Spinal cord (tissue), 10 donors: ENCODE results near the gene COMMD2. TPM values are rescaled to one million over a fixed set of nuclear protein-coding genes. Genes with fewer than 3 reads are reported as not detected.

Experiments used
- DNase-seq, 6 donors: peaks; one replicate each; pipeline versions ENCODE4 v3.0.0 to v3.0.0-alpha.2; 2013 to 2015; ENCODE audit warnings: low spot score in 6 of 6, low read depth in 4 of 6
- H3K27ac ChIP-seq: one replicate; pipeline ENCODE4 v1.5.1; 2013; ENCODE audit warnings: low read depth, low read length, control low read depth
- H3K27me3 ChIP-seq: one replicate; pipeline ENCODE4 v1.6.1; 2013; ENCODE audit warnings: low read length; ENCODE audit not compliant: control insufficient read depth, insufficient read depth
- H3K36me3 ChIP-seq: one replicate; pipeline ENCODE4 v1.6.1; 2013; ENCODE audit warnings: low read length; ENCODE audit not compliant: control insufficient read depth, insufficient read depth
- H3K4me1 ChIP-seq: one replicate; pipeline ENCODE4 v1.6.1; 2013; ENCODE audit warnings: low read length; ENCODE audit not compliant: control insufficient read depth, insufficient read depth
- H3K4me3 ChIP-seq: one replicate; pipeline ENCODE4 v1.5.1; 2013; ENCODE audit warnings: low read depth, low read length, control low read depth
- H3K9me3 ChIP-seq: one replicate; pipeline ENCODE4 v1.6.1; 2013; ENCODE audit warnings: low read length; ENCODE audit not compliant: control insufficient read depth, insufficient read depth
- WGBS: methylation state at CpG from one replicate; pipeline ENCODE4 v1.1.5; 2013; ENCODE audit warnings: missing lambda C conversion rate; ENCODE audit not compliant: insufficient coverage; 5-methylcytosine and 5-hydroxymethylcytosine counted together
- polyA plus RNA-seq, 2 donors: library from polyadenylated mRNA; unstranded; fragments of 120-200 nt; gene quantifications; one replicate each; pipeline ENCODE4 v1.2.1, GENCODE V29; 2013; ENCODE audit not compliant: insufficient read length in 2 of 2
- total RNA-seq, 2 donors: library from RNA; depleted of rRNA in 1 of 2; stranded (reverse); fragments of 120-200 nt in 1 of 2; fragments of >200 nt in 1 of 2; gene quantifications; one replicate each; pipeline versions ENCODE4 v1.2.3 to v1.2.4, GENCODE V29; 2013 to 2014
- donor health status: healthy.

Gene COMMD2
- total and polyA plus RNA-seq, 4 donors, result 49.4 to 65.2 (median 61.0) TPM

DNA sequence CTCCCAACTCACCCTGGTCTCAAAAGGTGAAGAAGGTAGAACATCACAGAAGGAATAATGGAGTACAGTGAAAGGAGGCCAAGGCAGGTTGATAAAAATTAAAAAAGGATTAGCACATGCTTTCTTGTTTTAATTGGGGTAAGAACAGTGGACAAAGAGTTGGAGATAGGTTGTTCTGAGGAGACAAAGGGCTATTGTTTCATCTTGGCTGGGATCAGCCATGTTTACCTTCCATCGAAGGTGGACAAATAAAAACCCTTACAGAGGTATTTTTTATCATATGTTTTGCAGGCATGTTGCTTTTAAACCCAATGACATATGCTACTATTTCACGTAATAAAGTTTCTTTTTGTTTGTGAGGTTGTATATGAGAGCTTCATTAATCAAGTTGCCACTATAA is 12.9 kb downstream of the COMMD2 start:
- Histone ChIP-seq H3K36me3 (peaks cover 6% of the 10 kb centered on the region), H3K27me3 (no peaks in the 10 kb centered on the region), H3K9me3 (no peaks in the 10 kb centered on the region), H3K4me1 (no peaks in the 10 kb centered on the region), H3K4me3 (no peak overlapping the region), H3K27ac (no peak overlapping the region)
- DNase-seq, result no peak
- no CpG with 5 or more reads among the region's 2 CpGs for WGBS

DNA sequence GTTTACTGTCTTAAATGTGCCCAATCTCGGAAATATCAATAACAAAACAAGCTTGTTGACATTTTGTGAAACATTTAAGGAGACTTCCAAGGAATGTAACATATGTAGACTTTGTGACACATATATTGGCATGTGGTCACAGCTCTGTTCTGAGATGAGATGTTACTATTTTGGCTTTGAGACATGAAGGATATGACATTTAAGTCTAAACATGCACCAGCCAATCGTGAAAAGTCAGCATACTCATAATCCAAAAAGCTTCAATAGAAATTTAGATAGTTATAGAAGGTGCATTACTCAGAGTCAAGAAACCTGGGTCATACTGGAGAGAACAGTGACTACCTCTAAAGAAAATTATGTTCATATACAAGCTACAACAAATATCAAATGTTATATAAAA is 13.4 kb downstream of the COMMD2 start:
- H3K4me3 ChIP-seq, result no peak overlapping the region
- no CpG with 5 or more reads among the region's 2 CpGs for WGBS
- H3K36me3 ChIP-seq, result peaks cover 6% of the 10 kb centered on the region
- H3K9me3 ChIP-seq, result no peaks in the 10 kb centered on the region
- no peaks in the 10 kb centered on the region for H3K27me3 ChIP-seq
- H3K4me1 ChIP-seq, result no peaks in the 10 kb centered on the region
- peak in 1 of 6 donors; percentile 73 for DNase-seq
- no peak overlapping the region for H3K27ac ChIP-seq

GRCh38 chr3:149736953-149737205 is 15.4 kb downstream of the COMMD2 start:
- Histone ChIP-seq H3K27ac (no peak overlapping the region), H3K4me1 (no peaks in the 10 kb centered on the region), H3K4me3 (no peak overlapping the region), H3K27me3 (no peaks in the 10 kb centered on the region), H3K36me3 (peaks cover 2% of the 10 kb centered on the region), H3K9me3 (no peaks in the 10 kb centered on the region)
- no peak for DNase-seq

- no CpG with 5 or more reads among the region's 2 CpGs for WGBS
- H3K4me3 ChIP-seq, result no peak overlapping the region
- H3K27me3 ChIP-seq, result no peaks in the 10 kb centered on the region
- no peaks in the 10 kb centered on the region for H3K9me3 ChIP-seq
- DNase-seq, result no peak
- no peaks in the 10 kb centered on the region for H3K4me1 ChIP-seq
- no peak overlapping the region for H3K27ac ChIP-seq
- H3K36me3 ChIP-seq, result peaks cover 2% of the 10 kb centered on the region
Measured at GRCh38 chr3:149736175-149736952, 15.9 kb downstream of the COMMD2 start.

- Histone ChIP-seq H3K4me1 (no peaks in the 10 kb centered on the region), H3K9me3 (no peaks in the 10 kb centered on the region), H3K4me3 (no peak overlapping the region), H3K27ac (no peak overlapping the region), H3K36me3 (no peaks in the 10 kb centered on the region), H3K27me3 (no peaks in the 10 kb centered on the region)
- DNase-seq, result no peak
- WGBS, result 93% methylated on average over 1 of the region's 3 CpGs
Measured at GRCh38 chr3:149732234-149732633, 20.1 kb downstream of the COMMD2 start.

DNA sequence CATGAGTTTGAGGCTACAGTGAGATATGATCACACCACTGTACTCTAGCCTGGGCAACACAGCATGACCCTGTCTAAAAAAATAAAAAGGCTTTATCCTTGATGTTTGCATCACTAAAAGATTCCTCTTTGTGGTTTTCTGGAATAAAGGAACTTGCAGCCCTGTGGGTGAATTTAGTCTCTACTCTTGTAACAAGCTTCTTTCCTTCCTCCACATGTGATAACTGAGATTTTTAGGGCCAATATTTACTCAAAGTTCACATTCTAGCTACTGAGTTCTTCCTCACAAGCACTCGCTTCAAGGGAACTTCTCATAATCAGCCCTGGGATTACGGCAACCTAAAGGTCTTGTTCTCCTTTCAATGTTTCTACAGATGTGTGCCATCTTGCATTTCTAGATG is 24.6 kb downstream of the COMMD2 start:
- WGBS, result 100% methylated on average over 1 of the region's 2 CpGs

GRCh38 chr3:149726716-149727407 is 25.4 kb downstream of the COMMD2 start:
- WGBS, result 71% methylated on average over 1 of the region's 2 CpGs
- no peaks in the 10 kb centered on the region for H3K36me3 ChIP-seq
- no peaks in the 10 kb centered on the region for H3K4me1 ChIP-seq
- H3K9me3 ChIP-seq, result no peaks in the 10 kb centered on the region
- no peaks in the 10 kb centered on the region for H3K27me3 ChIP-seq
- no peak for DNase-seq
- no peak overlapping the region for H3K27ac ChIP-seq
- no peak overlapping the region for H3K4me3 ChIP-seq

More for the DNA sequence above, 24.6 kb downstream of the COMMD2 start:
- Histone ChIP-seq H3K9me3 (no peaks in the 10 kb centered on the region), H3K4me1 (no peaks in the 10 kb centered on the region), H3K4me3 (no peak overlapping the region), H3K27ac (no peak overlapping the region), H3K27me3 (no peaks in the 10 kb centered on the region), H3K36me3 (no peaks in the 10 kb centered on the region)
- no peak for DNase-seq

DNA sequence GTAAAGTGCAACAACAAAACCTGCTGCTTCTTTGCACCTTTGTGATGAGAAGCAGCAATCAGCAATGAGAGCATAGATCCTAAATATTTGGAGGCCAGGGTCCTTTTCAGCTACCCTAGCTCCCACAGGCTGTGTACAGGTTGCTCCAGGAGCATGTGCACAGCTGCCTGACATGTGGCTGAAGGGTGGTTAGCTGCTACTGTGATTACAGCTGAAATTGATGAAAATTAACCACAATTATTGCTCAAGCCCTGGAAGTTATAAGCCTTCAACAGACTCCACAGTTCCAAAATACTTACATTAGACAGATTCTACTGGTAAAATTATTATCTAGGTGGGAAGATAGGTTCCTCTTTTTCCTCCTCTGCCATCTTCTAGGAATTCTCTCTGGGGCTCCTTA is 28.5 kb downstream of the COMMD2 start:
- H3K9me3 ChIP-seq, result peaks cover 4% of the 10 kb centered on the region
- no peak for DNase-seq
- H3K36me3 ChIP-seq, result no peaks in the 10 kb centered on the region
- H3K27ac ChIP-seq, result no peak overlapping the region
- no peaks in the 10 kb centered on the region for H3K4me1 ChIP-seq
- H3K4me3 ChIP-seq, result no peak overlapping the region
- no peaks in the 10 kb centered on the region for H3K27me3 ChIP-seq

DNA sequence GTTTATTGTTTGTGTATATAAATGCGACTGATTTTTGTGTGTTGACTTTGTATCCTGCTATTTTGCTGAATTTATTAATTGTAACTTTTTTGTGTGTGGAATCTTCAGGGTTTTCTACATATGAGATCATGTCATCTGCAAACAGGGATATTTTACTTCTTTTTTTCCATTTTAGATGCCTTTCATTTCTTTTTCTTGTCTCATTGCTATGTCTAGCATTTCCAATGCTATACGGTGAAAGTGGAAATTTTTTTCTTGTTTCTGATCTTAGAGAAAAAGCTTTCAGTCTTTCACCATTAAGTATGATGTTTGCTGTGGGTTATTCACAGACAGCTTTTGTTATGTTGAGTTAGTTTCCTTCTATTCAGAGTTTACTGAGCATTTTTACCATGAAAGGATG is 31.4 kb downstream of the COMMD2 start:
- 100% methylated on average over 1 of the region's 2 CpGs for WGBS

GRCh38 chr3:149717391-149718056 is 34.8 kb downstream of the COMMD2 start:
- peak; percentile 33 to 91 (median 54) for DNase-seq
- peaks cover 4% of the 10 kb centered on the region for H3K9me3 ChIP-seq
- WGBS, result 17% methylated on average over 1 of the region's 2 CpGs
- no peaks in the 10 kb centered on the region for H3K27me3 ChIP-seq
- peaks cover 7% of the 10 kb centered on the region for H3K36me3 ChIP-seq
- H3K4me3 ChIP-seq, result no peak overlapping the region
- H3K4me1 ChIP-seq, result no peaks in the 10 kb centered on the region
- H3K27ac ChIP-seq, result no peak overlapping the region

More for the DNA sequence above, 31.4 kb downstream of the COMMD2 start:
- H3K4me3 ChIP-seq, result no peak overlapping the region
- H3K4me1 ChIP-seq, result no peaks in the 10 kb centered on the region
- no peak overlapping the region for H3K27ac ChIP-seq
- no peak for DNase-seq
- no peaks in the 10 kb centered on the region for H3K27me3 ChIP-seq
- peaks cover 4% of the 10 kb centered on the region for H3K9me3 ChIP-seq
- H3K36me3 ChIP-seq, result no peaks in the 10 kb centered on the region
